ENCODE data around the gene LPP. TPM values are rescaled to one million over a fixed set of nuclear protein-coding genes. Genes with fewer than 3 reads are reported as not detected.

LPP gene
- total RNA-seq, 1 donor from 2014 or later: 97.4 TPM

- no peak overlapping the region for H3K4me3 ChIP-seq
- TF ChIP-seq CTCF (IDR thresholded peaks at IDR 0.05; ENCODE audit: borderline replicate concordance): no peak
- intact Hi-C loops (cut with micrococcal nuclease): loop anchor here (10.0 kb wide), 1 partner anchor 240 kb away; no protein-coding TSS in a partner anchor
- no peak overlapping the region for H3K27ac ChIP-seq (replicated peaks)
- no peaks in the 10 kb centered on the region for H3K27me3 ChIP-seq (ENCODE audit: low read depth)
- H3K9me3 ChIP-seq (replicated peaks): no peaks in the 10 kb centered on the region
- no peaks in the 10 kb centered on the region for H3K36me3 ChIP-seq
- no peak for DNase-seq
- peaks cover 16% of the 10 kb centered on the region for H3K4me1 ChIP-seq
Measured at GRCh38 chr3:188695241-188695640, 541.3 kb downstream of the LPP start.

GRCh38 chr3:188697127-188697526 lies 543.2 kb downstream of the LPP start:
- TF ChIP-seq CTCF (IDR thresholded peaks at IDR 0.05; ENCODE audit: borderline replicate concordance): no peak
- Histone ChIP-seq H3K36me3 (no peaks in the 10 kb centered on the region), H3K27me3 (ENCODE audit: low read depth) (no peaks in the 10 kb centered on the region), H3K4me1 (no peaks in the 10 kb centered on the region), H3K27ac (replicated peaks) (no peak overlapping the region), H3K4me3 (no peak overlapping the region), H3K9me3 (replicated peaks) (no peaks in the 10 kb centered on the region)
- intact Hi-C loops (cut with micrococcal nuclease): loop anchor here (10.0 kb wide), 1 partner anchor 238 kb away; no protein-coding TSS in a partner anchor
- DNase-seq: no peak

GRCh38 chr3:188698436-188698835 lies 544.5 kb downstream of the LPP start:
- TF ChIP-seq CTCF (IDR thresholded peaks at IDR 0.05; ENCODE audit: borderline replicate concordance): no peak
- Histone ChIP-seq H3K36me3 (no peaks in the 10 kb centered on the region), H3K27ac (replicated peaks) (no peak overlapping the region), H3K27me3 (ENCODE audit: low read depth) (no peaks in the 10 kb centered on the region), H3K4me1 (no peaks in the 10 kb centered on the region), H3K9me3 (replicated peaks) (no peaks in the 10 kb centered on the region), H3K4me3 (no peak overlapping the region)
- DNase-seq: no peak
- intact Hi-C loops (cut with micrococcal nuclease): loop anchor here (10.0 kb wide), 1 partner anchor 236 kb away; no protein-coding TSS in a partner anchor

GRCh38 chr3:188700501-188700900 lies 546.5 kb downstream of the LPP start:
- H3K4me1 ChIP-seq: no peaks in the 10 kb centered on the region

GRCh38 chr3:188700918-188701317 lies 547.0 kb downstream of the LPP start:
- H3K36me3 ChIP-seq: no peaks in the 10 kb centered on the region
- H3K9me3 ChIP-seq (replicated peaks): no peaks in the 10 kb centered on the region
- DNase-seq: no peak
- TF ChIP-seq CTCF (IDR thresholded peaks at IDR 0.05; ENCODE audit: borderline replicate concordance): no peak
- no peaks in the 10 kb centered on the region for H3K4me1 ChIP-seq
- no peak overlapping the region for H3K4me3 ChIP-seq
- intact Hi-C loops (cut with micrococcal nuclease): no loop called here
- no peak overlapping the region for H3K27ac ChIP-seq (replicated peaks)
- H3K27me3 ChIP-seq (ENCODE audit: low read depth): no peaks in the 10 kb centered on the region

More at GRCh38 chr3:188700501-188700900, 546.5 kb downstream of the LPP start:
- Histone ChIP-seq H3K27me3 (ENCODE audit: low read depth) (no peaks in the 10 kb centered on the region), H3K9me3 (replicated peaks) (no peaks in the 10 kb centered on the region), H3K36me3 (no peaks in the 10 kb centered on the region), H3K27ac (replicated peaks) (no peak overlapping the region), H3K4me3 (no peak overlapping the region)
- intact Hi-C loops (cut with micrococcal nuclease): no loop called here
- DNase-seq: no peak
- no peak for TF ChIP-seq CTCF (IDR thresholded peaks at IDR 0.05; ENCODE audit: borderline replicate concordance)
